NK-92 (cell line): ENCODE measurements around the gene UBE3B.

Source experiments
- DNase-seq: peaks from one replicate; lab custom pipeline; 2025; ENCODE audit not compliant: unreplicated experiment; lab: John Stamatoyannopoulos, UW

Gene UBE3B

GRCh38 chr12:109549613-109550270 lies 72.3 kb downstream of the UBE3B start:
- no peak for DNase-seq

- DNase-seq = no peak
These were observed 72.8 kb downstream of the UBE3B start for GRCh38 chr12:109550281-109550680.

GRCh38 chr12:109551108-109551507 lies 73.7 kb downstream of the UBE3B start:
- no peak for DNase-seq

GRCh38 chr12:109552971-109553370 lies 75.5 kb downstream of the UBE3B start:
- DNase-seq = no peak

GRCh38 chr12:109553483-109553882 lies 76.0 kb downstream of the UBE3B start:
- DNase-seq = no peak

GRCh38 chr12:109553906-109554500 lies 76.6 kb downstream of the UBE3B start:
- DNase-seq = no peak

GRCh38 chr12:109554761-109555160 lies 77.3 kb downstream of the UBE3B start:
- DNase-seq = no peak

GRCh38 chr12:109555431-109556315 lies 78.2 kb downstream of the UBE3B start:
- DNase-seq = no peak

- DNase-seq = no peak
These were observed 79.8 kb downstream of the UBE3B start for GRCh38 chr12:109557200-109557599.

- no peak for DNase-seq
These were observed 80.4 kb downstream of the UBE3B start for GRCh38 chr12:109557805-109558204.

GRCh38 chr12:109558374-109559199 lies 81.2 kb downstream of the UBE3B start:
- no peak for DNase-seq

GRCh38 chr12:109559200-109559505 lies 81.7 kb downstream of the UBE3B start:
- no peak for DNase-seq

GRCh38 chr12:109559601-109560000 lies 82.2 kb downstream of the UBE3B start:
- DNase-seq = no peak

- DNase-seq = no peak
These were observed 83.7 kb downstream of the UBE3B start for GRCh38 chr12:109560867-109561710.

- DNase-seq = no peak
These were observed 84.2 kb downstream of the UBE3B start for GRCh38 chr12:109561711-109562030.

GRCh38 chr12:109562871-109563270 lies 85.4 kb downstream of the UBE3B start:
- no peak for DNase-seq

- no peak for DNase-seq
These were observed 86.2 kb downstream of the UBE3B start for GRCh38 chr12:109563291-109564284.

GRCh38 chr12:109566424-109566823 lies 89.0 kb downstream of the UBE3B start:
- DNase-seq = no peak

GRCh38 chr12:109567296-109567695 lies 89.9 kb downstream of the UBE3B start:
- no peak for DNase-seq
